ENCODE measurements around the gene CYSTM1.

GRCh38 chr5:140125637-140126036 is 49.4 kb upstream of the CYSTM1 start, which contains the start of gene IGIP:
- TF ChIP-seq POLR2A (IDR thresholded peaks at IDR 0.05) = no peak
- TF ChIP-seq CTCF (IDR thresholded peaks at IDR 0.05) = no peak
- TF ChIP-seq EP300 (IDR thresholded peaks at IDR 0.05) = no peak

All from sigmoid colon (tissue), 4 donors.